K562 (cell line): Measurements from ENCODE around the gene PCK2. TPM values are rescaled to one million over a fixed set of nuclear protein-coding genes. Genes with fewer than 3 reads are reported as not detected.
A peak's percentile ranks its signal among the peaks of the same experiment; 100 is the strongest.

Experiments used
- ADNP ChIP-seq: fragments of 200-800 bp; sonication (Bioruptor generic); IDR thresholded peaks from 2 replicates; pipeline ENCODE4 v1.6.1; 2016; ENCODE audit warnings: missing genetic modification characterization, missing compliant biosample characterization
- CBX1 ChIP-seq: sonication (generic); IDR thresholded peaks from 2 replicates; pipeline ENCODE4 v1.6.1; 2016; ENCODE audit warnings: antibody characterized with exemption, low read depth, mild to moderate bottlenecking
- EP400 ChIP-seq: fragments of 450-650 bp; IDR thresholded peaks from 2 replicates; pipeline ENCODE4 v1.6.1; 2017; ENCODE audit warnings: antibody characterized with exemption, mild to moderate bottlenecking, moderate library complexity
- GTF3C2 ChIP-seq: IDR thresholded peaks from 3 replicates; pipeline ENCODE4 v1.6.1; 2011; ENCODE audit warnings: borderline replicate concordance, mild to moderate bottlenecking, moderate library complexity; ENCODE audit not compliant: insufficient read length; ENCODE audit errors: extremely low read depth
- HOXB6 ChIP-seq: fragments of 250-450 bp; sonication (Bioruptor Pico); IDR thresholded peaks from 2 replicates; pipeline ENCODE4 v1.5.1; 2022; ENCODE audit warnings: mild to moderate bottlenecking, borderline replicate concordance
- MITF ChIP-seq: IDR thresholded peaks from 2 replicates; pipeline ENCODE4 v1.6.1; 2014; ENCODE audit warnings: antibody characterized with exemption
- MYBL2 ChIP-seq, 2 experiments: fragments of 450-650 bp in 1 of 2; sonication (generic) in 1 of 2; formaldehyde crosslinking in 1 of 2; IDR thresholded peaks; 2 replicates each; pipeline versions ENCODE4 v1.6.1 to v1.8.1; 2017 to 2022; ENCODE audit warnings: borderline replicate concordance in 1 of 2, inconsistent platforms in 1 of 2, low read depth in 1 of 2, mild to moderate bottlenecking in 1 of 2, missing genetic modification reagents in 1 of 2, moderate library complexity in 1 of 2
- REST ChIP-seq, 2 experiments: fragments of 450-650 bp; formaldehyde crosslinking in 1 of 2; IDR thresholded peaks; 2 replicates each; pipeline versions ENCODE4 v1.4.0 to v1.6.1; 2014 to 2020; ENCODE audit warnings: mild to moderate bottlenecking in 2 of 2, borderline replicate concordance in 1 of 2, low read depth in 1 of 2
- TAF9B ChIP-seq: fragments of 450-650 bp; IDR thresholded peaks from 2 replicates; pipeline ENCODE4 v1.6.1; 2018; ENCODE audit warnings: mild to moderate bottlenecking; ENCODE audit not compliant: partially characterized antibody
- ZBTB5 ChIP-seq: fragments of 450-650 bp; IDR thresholded peaks from 2 replicates; pipeline ENCODE4 v1.6.1; 2017; ENCODE audit warnings: antibody characterized with exemption
- polyA plus RNA-seq, 8 experiments: library from polyadenylated mRNA; depleted of rRNA in 4 of 8; stranded (reverse) in 5 of 8; unstranded in 3 of 8; fragments of >200 nt; fragmentation: Nextera tagmentation in 2 of 8; fragmentation: Illumina TruSeq in 1 of 8; extraction: Ambion mirVana in 2 of 8; extraction: Trizol in 1 of 8; gene quantifications; 2 replicates each; pipeline versions ENCODE4 v1.2.1 to v1.2.3, GENCODE V29; 2011 to 2014; ENCODE audit warnings: inconsistent platforms in 1 of 8, missing spikeins in 1 of 8
- total RNA-seq, 7 experiments: library from RNA; depleted of rRNA in 6 of 7; stranded (reverse); fragments of >200 nt in 6 of 7; fragmentation: Illumina TruSeq in 2 of 7; extraction: Trizol in 2 of 7; gene quantifications; 2 replicates each; pipeline versions ENCODE4 v1.2.1 to v1.2.3, GENCODE V29; 2011 to 2021; ENCODE audit warnings: low replicate concordance in 1 of 7

The PCK2 gene
- total and polyA plus RNA-seq, 9 of the 15 experiments (the other 6 are each of a cell fraction or from before 2014, with no cell fraction given): 3.3 to 60.9 (median 30.4) TPM

- peak; percentile 76 for TF ChIP-seq REST (IDR thresholded peaks at IDR 0.05; ENCODE audit: borderline replicate concordance)
- no peak for TF ChIP-seq REST (CRISPR knock-in tag; IDR thresholded peaks at IDR 0.05; ENCODE audit: low read depth)
- TF ChIP-seq MITF: peak; percentile 71; the same call in 1 of the 2 replicates
- no peak for TF ChIP-seq ZBTB5
- TF ChIP-seq CBX1: 0 out of 2 replicates have a peak, but pooled peaks have one; percentile 20
- TF ChIP-seq ADNP: no peak
- no peak for TF ChIP-seq GTF3C2
- peak; percentile 5 for TF ChIP-seq TAF9B
- TF ChIP-seq MYBL2 (IDR thresholded peaks at IDR 0.05; ENCODE audit: low read depth): peak; percentile 82
- TF ChIP-seq MYBL2 (CRISPR knock-in tag; IDR thresholded peaks at IDR 0.05; ENCODE audit: borderline replicate concordance): no peak
- no peak for TF ChIP-seq HOXB6 (CRISPR knock-in tag)
- peak; percentile 99 for TF ChIP-seq EP400
Measured at GRCh38 chr14:24114532-24115421, 20.7 kb downstream of the PCK2 start, which contains the start of the genes DCAF11 and NRL (continued).
